Kidney epithelial cell (primary cell): Measurements from ENCODE around the gene AHCTF1. TPM values are rescaled to one million over a fixed set of nuclear protein-coding genes. Genes with fewer than 3 reads are reported as not detected.

Source experiments
- DNase-seq: peaks from one replicate; pipeline ENCODE4 v3.0.0-alpha.2; 2010; ENCODE audit warnings: low read depth
- H3K27me3 ChIP-seq: 2 replicates; pipeline ENCODE4 v1.6.0; 2011; ENCODE audit warnings: low read length; ENCODE audit not compliant: control insufficient read depth, insufficient read depth
- H3K36me3 ChIP-seq: 2 replicates; pipeline ENCODE4 v1.5.1; 2011; ENCODE audit warnings: low read length; ENCODE audit not compliant: control insufficient read depth, insufficient read depth
- H3K4me3 ChIP-seq: 2 replicates; pipeline ENCODE4 v1.5.1; 2011; ENCODE audit warnings: low read depth, mild to moderate bottlenecking, control low read depth, low read length
- total RNA-seq: library from RNA; depleted of rRNA; stranded (reverse); fragments of >200 nt; gene quantifications from 2 replicates; pipeline ENCODE4 v1.2.3, GENCODE V29; 2015
- TF ChIP-seq, protein P1 (sequence below): IDR thresholded peaks from 2 replicates; pipeline ENCODE4 v1.5.1; 2011; ENCODE audit warnings: mild to moderate bottlenecking, moderate library complexity, low read length, control low read depth, inconsistent platforms; ENCODE audit not compliant: insufficient read depth, poor library complexity, severe bottlenecking

The AHCTF1 gene
- total RNA-seq, 1 donor from 2014 or later: 23.1 TPM

DNA sequence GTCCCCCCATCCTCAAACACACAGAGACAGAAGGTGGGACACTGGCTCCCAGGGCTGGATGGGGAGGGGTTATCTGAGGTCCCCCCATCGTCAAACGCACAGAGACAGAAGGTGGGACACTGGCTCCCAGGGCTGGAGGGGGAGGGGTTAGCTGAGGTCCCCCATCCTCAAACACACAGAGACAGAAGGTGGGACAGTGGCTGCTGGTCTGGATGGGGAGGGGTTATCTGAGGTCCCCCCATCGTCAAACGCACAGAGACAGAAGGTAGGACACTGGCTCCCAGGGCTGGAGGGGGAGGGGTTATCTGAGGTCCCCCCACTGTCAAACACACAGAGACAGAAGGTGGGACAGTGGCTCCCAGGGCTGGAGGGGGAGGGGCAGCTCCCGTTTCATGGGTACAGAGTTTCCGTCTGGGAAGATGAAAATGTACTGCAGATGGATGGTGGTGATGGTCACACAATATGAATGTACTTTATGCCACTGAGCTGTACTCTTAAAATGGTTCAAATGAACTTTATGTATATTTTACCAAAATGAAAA lies 138.3 kb downstream of the AHCTF1 start:
- no peak for DNase-seq
- TF ChIP-seq, protein P1, sequence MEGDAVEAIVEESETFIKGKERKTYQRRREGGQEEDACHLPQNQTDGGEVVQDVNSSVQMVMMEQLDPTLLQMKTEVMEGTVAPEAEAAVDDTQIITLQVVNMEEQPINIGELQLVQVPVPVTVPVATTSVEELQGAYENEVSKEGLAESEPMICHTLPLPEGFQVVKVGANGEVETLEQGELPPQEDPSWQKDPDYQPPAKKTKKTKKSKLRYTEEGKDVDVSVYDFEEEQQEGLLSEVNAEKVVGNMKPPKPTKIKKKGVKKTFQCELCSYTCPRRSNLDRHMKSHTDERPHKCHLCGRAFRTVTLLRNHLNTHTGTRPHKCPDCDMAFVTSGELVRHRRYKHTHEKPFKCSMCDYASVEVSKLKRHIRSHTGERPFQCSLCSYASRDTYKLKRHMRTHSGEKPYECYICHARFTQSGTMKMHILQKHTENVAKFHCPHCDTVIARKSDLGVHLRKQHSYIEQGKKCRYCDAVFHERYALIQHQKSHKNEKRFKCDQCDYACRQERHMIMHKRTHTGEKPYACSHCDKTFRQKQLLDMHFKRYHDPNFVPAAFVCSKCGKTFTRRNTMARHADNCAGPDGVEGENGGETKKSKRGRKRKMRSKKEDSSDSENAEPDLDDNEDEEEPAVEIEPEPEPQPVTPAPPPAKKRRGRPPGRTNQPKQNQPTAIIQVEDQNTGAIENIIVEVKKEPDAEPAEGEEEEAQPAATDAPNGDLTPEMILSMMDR: no peak
- Histone ChIP-seq H3K36me3 (no peaks in the 10 kb centered on the region), H3K4me3 (no peak overlapping the region), H3K27me3 (peaks cover 3% of the 10 kb centered on the region)

DNA sequence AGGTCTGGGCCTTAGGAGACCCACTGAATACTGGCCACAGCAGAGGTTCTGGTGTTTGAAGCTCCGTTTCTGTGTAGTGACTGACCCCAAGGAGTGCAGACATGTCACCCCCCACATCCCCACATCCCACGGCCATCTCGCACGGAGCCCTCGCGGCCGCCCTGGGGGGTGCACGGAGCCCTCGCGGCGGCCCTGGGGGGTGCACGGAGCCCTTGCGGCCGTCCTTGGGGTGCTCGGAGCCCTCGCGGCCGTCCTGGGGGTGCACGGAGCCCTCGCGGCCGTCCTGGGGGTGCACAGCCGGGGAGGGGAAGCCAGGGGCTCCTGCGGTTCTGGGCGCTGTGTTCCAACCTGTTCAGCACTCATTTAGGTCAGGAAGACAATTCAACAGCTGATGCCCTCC lies 139.1 kb downstream of the AHCTF1 start:
- Histone ChIP-seq H3K4me3 (no peak overlapping the region), H3K36me3 (no peaks in the 10 kb centered on the region), H3K27me3 (peaks cover 3% of the 10 kb centered on the region)
- DNase-seq: no peak
- TF ChIP-seq, protein P1: no peak

DNA sequence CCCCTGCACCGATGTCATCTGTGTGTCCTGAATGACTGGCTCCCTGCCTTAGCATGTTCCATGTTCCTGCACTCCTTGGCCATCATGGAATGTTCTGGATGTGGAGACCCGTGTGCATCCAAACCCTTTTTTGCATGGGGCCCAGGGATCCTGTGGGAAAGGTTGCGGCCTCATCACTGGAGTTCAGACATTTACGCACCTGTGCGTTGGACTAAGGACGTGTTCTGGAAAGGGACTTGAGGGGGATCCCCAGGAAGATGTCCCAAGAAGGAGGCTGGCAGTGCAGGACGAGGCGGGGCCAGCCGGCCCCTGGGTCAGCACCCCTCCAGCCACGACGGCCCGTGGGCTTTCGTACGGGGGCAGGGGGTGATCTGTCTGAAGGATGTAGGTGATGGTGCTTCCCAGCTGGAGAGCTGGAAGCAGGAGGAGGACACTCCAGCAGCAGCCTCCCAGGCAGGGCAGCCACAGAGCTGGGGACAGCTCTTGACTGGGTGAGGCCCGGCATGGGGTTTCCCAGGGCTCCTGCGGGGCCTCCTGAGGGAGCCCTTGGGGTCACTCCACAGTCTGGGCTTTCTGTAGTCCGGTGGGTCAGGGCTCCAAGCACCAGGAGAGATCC lies 140.3 kb downstream of the AHCTF1 start:
- TF ChIP-seq, protein P1: no peak
- DNase-seq: no peak
- no peak overlapping the region for H3K4me3 ChIP-seq
- H3K36me3 ChIP-seq: no peaks in the 10 kb centered on the region
- H3K27me3 ChIP-seq: peaks cover 3% of the 10 kb centered on the region

DNA sequence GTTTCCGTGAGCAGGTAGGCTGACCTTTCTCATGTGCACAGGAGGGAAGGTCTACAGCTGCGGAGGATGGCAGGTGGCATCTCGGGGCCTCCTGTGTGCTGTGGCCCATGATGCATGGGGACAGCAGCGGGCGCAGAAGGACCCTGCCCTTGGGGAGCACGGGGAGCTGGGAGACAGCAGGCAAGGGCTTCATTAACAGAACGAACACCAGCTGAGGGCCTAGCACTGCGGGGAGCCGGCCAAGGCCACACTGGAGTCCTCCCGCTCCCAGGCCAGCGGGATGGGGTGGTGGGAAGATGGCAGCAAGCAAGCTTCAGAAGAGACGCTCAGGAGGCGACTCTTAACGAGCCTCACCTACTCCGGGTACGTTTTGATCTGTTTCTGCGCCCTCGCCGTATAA lies 140.9 kb downstream of the AHCTF1 start:
- TF ChIP-seq, protein P1: no peak
- no peak overlapping the region for H3K4me3 ChIP-seq
- peaks cover 3% of the 10 kb centered on the region for H3K27me3 ChIP-seq
- no peaks in the 10 kb centered on the region for H3K36me3 ChIP-seq
- DNase-seq: no peak

DNA sequence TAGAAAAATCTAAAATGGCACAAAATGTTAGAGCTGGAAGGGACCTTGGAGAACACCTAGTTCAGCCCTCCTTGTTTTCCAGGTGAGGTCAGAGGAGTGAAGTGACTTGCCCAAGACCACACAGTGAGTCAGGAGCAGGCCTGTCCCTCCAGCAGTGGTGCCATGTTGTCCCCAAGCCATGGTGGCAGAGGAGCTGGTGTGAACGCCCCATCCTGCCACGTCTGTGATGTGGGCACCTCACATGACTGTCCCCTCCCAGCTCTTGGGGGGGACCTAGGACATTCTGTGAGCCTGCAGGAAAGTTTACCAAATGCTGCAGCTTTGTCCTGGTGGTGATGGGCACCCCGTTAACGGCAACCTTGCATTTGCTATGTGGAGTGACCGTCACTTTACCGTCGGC lies 141.4 kb downstream of the AHCTF1 start:
- DNase-seq: no peak
- no peak overlapping the region for H3K4me3 ChIP-seq
- H3K36me3 ChIP-seq: no peaks in the 10 kb centered on the region
- peaks cover 3% of the 10 kb centered on the region for H3K27me3 ChIP-seq
- TF ChIP-seq, protein P1: no peak
